Right renal cortex interstitium (tissue), 3 donors: ENCODE data around the gene GLI1. TPM values are rescaled to one million over a fixed set of nuclear protein-coding genes. Genes with fewer than 3 reads are reported as not detected.
"Not testable (repeated sequence)": the region's sequence is repeated elsewhere in the genome, so short reads cannot be mapped to it uniquely, and the experiment has no call there.

Source experiments
- DNase-seq, 3 donors: peaks; one replicate each; pipeline ENCODE4 v3.0.0-alpha.2; 2013; ENCODE audit warnings: low read depth in 3 of 3, low spot score in 2 of 3
- polyA plus RNA-seq, 3 donors: library from polyadenylated mRNA; unstranded; fragments of 120-200 nt; gene quantifications; one replicate each; pipeline ENCODE4 v1.2.1, GENCODE V29; 2013; ENCODE audit not compliant: insufficient read length in 3 of 3

GLI1 gene
- polyA plus RNA-seq, 3 donors, result 15.9 to 18.8 (median 16.5) TPM

DNA sequence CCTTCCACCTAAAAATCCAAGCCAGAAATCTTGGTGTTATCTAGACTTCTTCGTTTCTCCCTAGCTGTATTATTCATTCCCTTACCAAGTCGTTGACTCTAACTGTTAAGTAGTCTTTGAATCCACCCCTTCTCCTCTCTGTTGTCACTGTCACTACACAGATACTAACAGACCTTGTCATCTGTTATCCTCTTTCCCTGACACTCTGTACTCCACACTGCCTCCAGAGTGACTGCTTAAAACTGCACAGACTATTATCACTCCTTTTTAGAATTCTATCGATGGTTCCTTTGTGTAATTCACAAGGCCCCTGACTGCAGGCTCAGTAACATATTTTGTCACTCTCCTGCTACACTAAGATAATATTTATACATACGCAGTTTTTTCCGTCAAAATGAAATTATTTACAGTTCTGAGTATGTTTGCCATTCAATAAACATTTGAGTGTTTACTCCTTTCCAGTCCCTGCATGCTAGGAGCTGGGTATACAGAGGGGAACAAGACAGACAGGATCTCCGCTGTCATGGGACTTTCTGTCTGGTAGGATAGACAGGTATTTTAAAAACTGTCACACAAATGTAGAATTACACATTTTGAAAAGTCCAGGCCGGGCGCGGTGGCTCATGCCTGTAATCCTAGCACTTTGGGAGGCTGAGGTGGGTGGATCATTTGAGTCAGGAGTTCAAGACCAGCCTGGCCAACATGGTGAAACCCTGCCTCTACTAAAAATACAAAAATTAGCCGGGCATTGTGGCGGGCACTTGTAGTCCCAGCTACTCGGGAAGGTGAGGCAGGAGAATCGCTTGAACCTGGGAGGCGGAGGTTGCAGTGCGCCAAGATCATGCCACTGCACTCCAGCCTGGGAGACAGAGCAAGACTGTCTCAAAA, 32.1 kb downstream of the GLI1 start:
- no peak for DNase-seq

DNA sequence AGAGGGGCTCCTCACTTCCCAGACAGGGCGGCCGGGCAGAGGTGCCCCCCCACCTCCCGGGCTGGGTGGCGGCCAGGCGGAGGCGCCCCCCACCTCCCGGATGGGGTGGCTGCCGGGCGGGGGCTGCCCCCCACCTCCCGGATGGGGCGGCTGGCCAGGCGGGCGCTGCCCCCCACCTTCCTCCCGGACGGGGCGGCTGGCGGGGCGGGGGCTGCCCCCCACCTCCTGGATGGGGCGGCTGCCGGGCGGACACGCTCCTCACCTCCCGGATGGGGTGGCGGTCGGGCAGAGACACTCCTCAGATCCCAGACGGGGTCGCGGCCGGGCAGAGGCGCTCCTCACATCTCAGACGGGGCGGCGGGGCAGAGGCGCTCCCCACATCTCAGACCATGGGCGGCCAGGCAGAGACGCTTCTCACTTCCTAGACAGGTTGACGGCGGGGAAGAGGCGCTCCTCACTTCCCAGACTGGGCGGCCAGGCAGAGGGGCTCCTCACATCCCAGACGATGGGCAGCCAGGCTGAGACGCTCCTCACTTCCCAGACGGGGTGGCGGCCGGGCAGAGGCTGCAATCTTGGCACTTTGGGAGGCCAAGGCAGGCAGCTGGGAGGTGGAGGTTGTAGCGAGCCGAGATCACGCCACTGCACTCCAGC, 35.6 kb downstream of the GLI1 start:
- DNase-seq, result not testable (repeated sequence)

DNA sequence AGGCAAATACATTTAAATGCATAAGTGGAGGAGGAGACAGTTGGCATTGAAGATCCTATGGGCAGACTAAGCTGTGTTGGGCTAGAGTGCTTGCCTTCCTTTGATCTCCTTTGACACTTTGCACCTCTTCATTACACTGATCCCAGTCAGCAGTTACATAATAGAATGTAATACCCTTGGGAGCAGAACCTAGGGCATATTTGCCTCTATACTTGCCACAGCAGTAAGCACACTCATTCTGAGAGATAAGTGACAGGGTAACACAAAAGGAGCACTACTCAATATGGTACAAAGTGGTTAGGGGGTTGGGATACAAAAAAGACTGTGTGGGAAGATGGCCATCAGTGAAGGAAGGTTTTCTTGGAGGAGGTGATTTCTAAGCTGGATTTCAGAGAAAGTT, 37.2 kb downstream of the GLI1 start:
- no peak for DNase-seq

DNA sequence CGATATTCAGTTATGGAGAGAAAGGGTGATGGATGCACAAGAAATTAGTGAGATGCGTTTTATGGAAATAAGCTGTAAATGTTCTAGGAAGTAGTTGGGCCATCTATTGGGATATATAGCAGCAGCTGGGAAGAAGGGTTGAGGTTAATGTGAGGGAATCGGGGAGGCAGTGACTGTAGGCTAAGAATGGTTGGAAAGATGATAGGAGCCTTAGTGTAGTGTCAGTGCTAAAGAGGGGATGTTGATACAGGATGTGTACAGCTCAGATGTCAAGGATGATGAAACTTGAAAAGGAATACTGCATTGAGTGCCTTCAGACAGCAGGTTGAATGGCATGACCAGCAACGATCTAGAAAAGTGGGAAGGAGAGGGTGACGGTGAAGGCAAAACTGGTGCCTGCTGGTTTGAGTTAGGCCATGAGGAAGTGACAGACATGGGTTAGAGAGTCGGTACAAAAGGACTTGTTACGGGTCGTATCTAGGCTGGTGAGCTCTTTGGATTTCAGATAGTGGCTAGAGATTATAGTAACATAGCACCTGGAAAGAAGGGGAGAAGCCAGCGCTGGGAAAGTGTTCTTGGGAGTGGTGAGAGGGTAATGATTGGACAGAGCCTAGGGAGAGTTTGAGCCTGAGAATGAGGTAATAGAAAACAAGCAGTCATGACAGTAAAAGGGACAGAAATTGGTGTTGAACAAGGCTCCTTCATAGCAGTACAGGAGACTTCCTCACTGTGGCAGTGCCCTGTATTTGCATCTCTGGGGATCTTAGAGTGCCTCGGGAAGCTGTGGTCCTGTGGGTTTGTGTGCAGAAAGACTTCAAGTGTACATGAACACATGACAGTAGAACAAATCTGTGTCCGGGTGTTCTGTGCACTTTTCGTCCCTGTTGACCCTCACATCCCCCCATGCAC, 37.9 kb downstream of the GLI1 start:
- DNase-seq, result no peak

DNA sequence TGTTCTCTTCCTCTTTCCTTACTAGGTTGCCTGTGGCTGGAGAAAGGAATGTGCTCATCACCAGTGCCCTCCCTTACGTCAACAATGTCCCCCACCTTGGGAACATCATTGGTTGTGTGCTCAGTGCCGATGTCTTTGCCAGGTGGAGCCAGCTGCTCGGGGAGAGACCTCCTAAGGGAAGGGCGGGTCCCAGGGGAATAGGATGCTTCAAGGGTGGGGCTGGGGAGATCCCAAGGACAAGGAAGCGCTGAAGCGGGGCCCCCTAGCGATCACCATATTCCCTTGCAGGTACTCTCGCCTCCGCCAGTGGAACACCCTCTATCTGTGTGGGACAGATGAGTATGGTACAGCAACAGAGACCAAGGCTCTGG, 38.5 kb downstream of the GLI1 start:
- DNase-seq, result no peak

DNA sequence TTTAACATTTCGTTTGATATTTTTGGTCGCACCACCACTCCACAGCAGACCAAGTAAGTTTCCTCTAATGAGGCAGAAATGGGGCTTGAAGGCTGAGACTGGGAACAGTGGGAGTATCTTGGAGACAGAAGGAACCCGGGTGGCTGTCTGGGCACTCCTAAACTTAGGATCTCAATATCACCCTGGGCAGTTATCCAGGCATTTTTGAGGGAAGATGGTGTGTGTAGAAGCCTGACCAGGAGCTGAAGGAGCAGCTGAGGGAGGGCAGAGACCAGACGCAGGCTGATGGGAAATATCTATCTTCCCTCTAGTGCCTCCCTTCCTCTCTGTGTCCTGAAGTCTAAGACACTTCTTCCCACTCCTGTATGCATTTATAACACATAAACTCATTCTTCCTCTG, 39.0 kb downstream of the GLI1 start:
- DNase-seq, result no peak

DNA sequence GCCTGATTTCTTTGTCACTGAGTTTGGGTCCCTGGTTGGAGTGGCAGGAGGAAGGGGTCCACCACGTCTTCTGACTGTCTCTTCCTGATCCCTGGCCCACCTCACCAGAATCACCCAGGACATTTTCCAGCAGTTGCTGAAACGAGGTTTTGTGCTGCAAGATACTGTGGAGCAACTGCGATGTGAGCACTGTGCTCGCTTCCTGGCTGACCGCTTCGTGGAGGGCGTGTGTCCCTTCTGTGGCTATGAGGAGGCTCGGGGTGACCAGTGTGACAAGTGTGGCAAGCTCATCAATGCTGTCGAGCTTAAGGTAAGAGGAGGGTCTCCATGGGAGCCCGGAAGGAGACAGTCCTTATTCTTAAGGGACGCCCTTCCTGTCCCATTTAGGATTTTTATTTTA, 40.6 kb downstream of the GLI1 start:
- no peak for DNase-seq

DNA sequence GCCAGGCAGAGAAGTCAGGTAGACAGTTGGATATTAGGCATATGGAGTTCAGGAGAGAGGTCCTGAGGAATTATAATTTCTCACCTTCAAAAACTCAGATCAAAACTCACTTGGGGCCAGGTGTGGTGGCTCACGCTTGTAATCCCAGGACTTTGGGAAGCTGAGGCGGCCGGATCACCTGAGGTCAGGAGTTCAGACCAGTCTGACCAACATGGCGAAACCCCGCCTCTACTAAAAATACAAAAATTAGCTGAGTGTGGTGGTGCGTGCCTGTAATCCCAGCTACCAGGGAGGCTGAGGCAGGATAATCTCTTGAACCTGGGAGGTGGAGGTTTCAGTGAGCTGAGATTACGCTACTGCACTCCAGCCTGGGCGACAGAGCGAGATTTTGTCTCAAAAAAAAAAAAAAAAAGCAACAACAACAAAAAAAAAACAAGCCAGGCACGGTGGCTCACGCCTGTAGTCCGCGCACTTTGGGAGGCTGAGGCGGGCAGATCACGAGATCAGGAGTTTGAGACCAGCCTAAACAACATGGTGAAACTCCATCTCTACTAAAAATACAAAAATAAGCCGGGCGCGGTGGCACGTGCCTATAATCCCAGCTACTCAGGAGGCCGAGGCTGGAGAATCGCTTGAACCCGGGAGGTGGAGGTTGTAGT, 42.9 kb downstream of the GLI1 start:
- DNase-seq, result not testable (repeated sequence)

DNA sequence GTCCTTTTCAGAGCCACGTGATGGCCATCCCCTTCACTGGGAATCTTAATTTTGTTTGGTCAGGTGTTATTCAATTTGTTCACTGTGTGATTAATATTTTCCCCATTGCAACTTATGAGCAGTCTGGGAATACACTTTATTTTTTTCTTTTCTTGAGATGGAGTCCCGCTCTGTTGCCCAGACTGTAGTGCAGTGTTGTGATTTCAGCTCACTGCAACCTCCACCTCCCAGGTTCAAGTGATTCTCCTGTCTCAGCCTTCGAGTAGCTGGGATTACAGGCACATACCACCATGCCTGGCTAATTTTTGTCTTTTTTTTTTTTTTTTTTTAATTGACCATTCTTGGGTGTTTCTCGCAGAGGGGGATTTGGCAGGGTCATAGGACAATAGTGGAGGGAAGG, 47.0 kb downstream of the GLI1 start:
- DNase-seq, result not testable (repeated sequence)

DNA sequence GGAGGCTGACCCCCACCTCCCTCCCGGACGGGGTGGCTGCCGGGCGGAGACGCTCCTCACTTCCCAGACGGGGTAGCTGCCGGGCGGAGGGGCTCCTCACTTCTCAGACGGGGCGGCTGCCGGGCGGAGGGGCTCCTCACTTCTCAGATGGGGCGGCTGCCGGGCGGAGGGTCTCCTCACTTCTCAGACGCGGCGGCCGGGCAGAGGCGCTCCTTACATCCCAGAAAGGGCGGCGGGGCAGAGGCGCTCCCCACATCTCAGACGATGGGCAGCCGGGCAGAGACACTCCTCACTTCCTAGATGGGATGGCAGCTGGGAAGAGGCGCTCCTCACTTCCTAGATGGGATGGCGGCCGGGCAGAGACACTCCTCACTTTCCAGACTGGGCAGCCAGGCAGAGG, 48.2 kb downstream of the GLI1 start:
- DNase-seq, result not testable (repeated sequence)

DNA sequence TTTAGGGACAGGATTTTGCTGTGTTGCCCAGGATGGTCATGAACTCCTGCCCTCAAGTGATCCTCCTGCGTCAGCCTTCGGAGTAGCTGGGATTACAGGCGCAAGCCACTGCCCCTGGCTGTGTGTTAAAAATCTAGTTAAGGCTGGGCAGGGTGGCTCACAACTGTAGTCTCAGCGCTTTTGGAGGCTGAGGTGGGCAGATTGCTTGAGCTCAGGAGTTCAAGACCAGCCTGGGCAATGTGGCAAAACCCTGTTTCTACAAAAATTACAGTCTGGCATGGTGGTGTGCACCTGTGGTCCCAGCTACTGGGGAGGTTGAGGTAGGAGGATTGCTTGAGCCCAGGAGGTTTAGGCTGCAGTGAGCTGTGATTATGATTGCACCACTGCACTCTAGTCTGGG, 51.6 kb downstream of the GLI1 start:
- DNase-seq, result no peak

DNA sequence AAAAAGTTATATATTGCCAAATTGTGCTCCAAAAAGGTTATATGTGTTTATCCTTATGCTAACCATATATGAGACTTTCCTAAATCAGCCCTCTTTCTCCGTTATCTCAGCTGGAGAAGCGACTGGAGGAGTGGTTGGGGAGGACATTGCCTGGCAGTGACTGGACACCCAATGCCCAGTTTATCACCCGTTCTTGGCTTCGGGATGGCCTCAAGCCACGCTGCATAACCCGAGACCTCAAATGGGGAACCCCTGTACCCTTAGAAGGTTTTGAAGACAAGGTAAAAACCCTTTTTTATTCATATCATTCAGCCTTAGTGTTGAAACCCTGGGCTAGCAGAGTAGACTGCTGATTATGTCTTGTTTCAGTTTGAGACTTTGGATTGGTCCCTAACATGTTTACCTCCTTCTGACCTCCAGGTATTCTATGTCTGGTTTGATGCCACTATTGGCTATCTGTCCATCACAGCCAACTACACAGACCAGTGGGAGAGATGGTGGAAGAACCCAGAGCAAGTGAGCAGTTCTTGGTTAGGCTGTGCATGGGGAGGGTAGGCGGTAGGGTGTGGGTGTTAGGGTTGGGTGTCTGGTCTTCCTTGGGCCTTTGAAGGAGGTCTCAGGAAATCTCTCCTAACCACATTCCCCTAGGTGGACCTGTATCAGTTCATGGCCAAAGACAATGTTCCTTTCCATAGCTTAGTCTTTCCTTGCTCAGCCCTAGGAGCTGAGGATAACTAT, 52.2 kb downstream of the GLI1 start:
- no peak for DNase-seq

DNA sequence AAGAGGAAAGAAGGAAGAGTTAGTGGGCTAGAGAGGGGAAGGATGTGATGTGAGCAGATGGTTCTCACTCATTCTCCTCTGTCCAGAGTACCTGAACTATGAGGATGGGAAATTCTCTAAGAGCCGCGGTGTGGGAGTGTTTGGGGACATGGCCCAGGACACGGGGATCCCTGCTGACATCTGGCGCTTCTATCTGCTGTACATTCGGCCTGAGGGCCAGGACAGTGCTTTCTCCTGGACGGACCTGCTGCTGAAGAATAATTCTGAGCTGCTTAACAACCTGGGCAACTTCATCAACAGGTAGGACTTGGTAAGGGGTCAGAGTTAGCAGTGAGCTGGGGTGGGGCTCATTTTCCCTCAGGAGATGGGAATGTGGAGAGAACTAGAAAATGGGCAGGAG, 53.1 kb downstream of the GLI1 start:
- DNase-seq, result no peak

DNA sequence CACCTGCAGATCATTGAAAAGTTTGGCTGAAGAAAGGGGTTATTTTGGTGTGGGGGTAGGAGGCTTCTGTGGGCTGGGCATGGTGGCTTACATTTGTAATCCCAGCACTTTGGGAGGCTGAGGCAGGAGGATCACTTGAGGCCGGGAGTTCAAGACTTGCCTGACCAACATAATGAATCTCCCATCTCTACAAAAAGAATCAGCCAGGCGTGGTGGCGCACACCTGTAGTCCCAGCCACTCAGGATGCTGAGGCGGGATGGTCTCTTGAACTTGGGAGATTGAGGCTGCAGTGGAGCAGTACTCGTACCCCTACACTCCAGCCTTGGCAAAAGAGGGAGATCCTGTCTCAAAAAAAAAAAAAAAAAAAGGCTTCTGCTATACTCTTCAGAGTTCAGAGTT, 53.7 kb downstream of the GLI1 start:
- no peak for DNase-seq

DNA sequence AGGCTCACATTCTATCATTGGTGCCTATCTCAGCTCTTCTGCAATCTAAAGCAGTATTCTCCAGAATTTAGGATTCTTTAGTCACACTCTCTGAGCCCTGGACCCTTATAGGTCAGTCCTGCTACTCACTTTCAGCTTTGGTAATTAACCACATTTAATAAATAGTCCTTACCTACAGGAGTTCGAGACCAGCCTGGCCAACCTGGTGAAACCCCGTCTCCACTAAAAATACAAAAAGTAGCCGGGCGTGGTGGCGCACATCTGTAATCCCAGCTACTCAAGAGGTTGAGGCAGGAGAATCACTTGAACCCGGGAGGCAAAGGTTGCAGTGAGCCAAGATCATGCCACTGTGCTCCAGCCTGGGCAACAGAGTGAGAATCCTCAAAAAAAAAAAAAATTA, 54.1 kb downstream of the GLI1 start:
- DNase-seq, result not testable (repeated sequence)

DNA sequence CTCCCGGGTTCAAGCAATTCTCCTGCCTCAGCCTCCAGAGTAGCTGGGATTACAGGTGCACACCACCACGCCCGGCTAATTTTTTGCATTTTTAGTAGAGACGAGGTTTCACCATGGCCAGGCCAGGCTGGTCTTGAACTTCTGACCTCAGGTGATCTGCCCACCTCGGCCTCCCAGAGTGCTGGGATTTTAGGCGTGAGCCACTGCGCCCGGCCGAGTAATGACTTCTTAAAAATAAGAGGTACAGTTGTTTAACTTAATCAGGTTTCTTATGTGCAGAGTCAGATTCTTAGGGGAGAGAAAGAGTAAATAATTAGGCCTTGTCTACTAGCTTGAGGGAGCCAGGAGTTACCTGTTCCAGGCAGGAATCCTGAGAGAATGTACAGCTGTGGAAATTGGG, 54.7 kb downstream of the GLI1 start:
- not testable (repeated sequence) for DNase-seq

DNA sequence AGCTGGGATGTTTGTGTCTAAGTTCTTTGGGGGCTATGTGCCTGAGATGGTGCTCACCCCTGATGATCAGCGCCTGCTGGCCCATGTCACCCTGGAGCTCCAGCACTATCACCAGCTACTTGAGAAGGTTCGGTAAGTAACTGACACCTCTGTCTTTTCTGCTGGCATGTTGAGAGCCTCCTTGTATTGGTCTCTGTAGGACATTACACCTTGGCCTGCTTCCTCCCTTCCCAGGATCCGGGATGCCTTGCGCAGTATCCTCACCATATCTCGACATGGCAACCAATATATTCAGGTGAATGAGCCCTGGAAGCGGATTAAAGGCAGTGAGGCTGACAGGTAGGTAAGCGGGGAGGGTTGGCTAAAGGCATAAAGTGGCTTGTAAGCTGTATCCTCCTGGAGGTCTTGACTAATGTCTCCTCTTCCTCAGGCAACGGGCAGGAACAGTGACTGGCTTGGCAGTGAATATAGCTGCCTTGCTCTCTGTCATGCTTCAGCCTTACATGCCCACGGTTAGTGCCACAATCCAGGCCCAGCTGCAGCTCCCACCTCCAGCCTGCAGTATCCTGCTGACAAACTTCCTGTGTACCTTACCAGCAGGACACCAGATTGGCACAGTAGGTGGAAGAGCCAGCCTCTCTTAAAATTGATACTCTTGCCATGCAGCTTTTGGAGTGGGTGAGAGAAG, 55.3 kb downstream of the GLI1 start:
- DNase-seq, result no peak

DNA sequence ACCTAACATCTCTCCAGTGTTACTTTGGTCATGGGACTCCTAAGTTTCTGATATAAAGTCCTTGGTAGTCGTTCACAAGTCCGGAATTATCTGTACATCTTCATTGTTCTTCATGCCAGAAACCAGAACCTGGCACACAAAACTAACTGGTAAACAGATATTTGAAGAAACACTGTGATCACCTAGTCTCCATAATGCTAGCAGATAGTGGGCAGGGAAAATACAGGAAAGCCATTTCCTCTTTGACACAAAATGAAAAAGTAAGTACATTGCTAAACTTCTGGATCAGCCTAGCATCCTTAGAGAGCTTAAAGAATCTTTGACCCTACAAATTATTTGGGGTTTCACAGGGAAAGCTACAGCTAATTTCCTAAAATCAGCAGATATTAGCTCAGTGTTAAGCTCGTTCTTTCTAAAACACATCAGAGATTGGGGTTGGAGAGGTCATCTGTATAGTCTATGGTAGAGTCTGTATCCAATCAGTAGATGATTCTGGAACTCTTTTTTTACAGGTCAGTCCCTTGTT, 55.9 kb downstream of the GLI1 start:
- no peak for DNase-seq

DNA sequence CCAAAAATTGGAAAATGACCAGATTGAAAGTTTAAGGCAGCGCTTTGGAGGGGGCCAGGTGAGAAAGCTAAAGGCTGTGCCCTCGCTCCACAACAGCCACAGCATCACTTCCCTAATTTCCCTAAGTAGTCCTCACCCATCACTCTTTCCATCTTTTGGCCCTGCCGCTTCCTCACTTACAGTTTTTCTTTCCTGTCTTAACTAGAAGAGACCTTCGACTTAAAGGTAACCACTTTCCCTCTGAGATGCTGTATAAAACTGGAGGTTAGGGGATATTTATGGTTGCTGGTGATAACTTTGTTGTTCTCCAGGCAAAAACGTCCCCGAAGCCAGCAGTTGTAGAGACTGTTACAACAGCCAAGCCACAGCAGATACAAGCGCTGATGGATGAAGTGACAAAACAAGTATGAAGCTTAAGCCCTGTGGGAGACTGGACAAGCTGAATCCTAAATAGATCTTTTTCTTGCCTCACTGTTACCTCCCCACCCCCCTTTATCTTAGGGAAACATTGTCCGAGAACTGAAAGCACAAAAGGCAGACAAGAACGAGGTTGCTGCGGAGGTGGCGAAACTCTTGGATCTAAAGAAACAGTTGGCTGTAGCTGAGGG, 56.5 kb downstream of the GLI1 start:
- no peak for DNase-seq
